ENCODE results near the gene NCBP3.

GRCh38 chr17:3877220-3877619, 31.2 kb upstream of the NCBP3 start:
- TF ChIP-seq POLR2A (IDR thresholded peaks at IDR 0.05) = no peak
- TF ChIP-seq CTCF (IDR thresholded peaks at IDR 0.05) = no peak
